H1 (cell line): ENCODE results near the gene FAM8A1. TPM values are rescaled to one million over a fixed set of nuclear protein-coding genes. Genes with fewer than 3 reads are reported as not detected.

Experiments used
- BACH1 ChIP-seq: IDR thresholded peaks from 2 replicates; pipeline ENCODE4 v1.6.1; 2012; ENCODE audit warnings: low read length, improper control_type of control experiment
- YY1 ChIP-seq: IDR thresholded peaks from 2 replicates; pipeline ENCODE4 v1.6.1; 2011; ENCODE audit warnings: low read depth, mild to moderate bottlenecking, low read length
- polyA plus RNA-seq, 7 experiments: library from polyadenylated mRNA; depleted of rRNA in 3 of 7; stranded (reverse) in 5 of 7; unstranded in 2 of 7; fragments of >200 nt in 5 of 7; fragments of 200-250 nt in 2 of 7; gene quantifications; 1 replicate in 5 of 7; 2 replicates in 1 of 7; 4 replicates in 1 of 7; pipeline versions ENCODE4 v1.2.1 to v1.2.3, GENCODE V29; 2011 to 2013; ENCODE audit warnings: missing spikeins in 2 of 7, mixed read lengths in 2 of 7
- total RNA-seq: library from RNA; stranded (reverse); fragmentation: NEBNext Ultra II Directional; extraction: Animal tissue kit (Norgen Biotek cat#: 25700); gene quantifications from 2 replicates; pipeline ENCODE4 v1.2.1, GENCODE V29; 2021

Gene FAM8A1
- total and polyA plus RNA-seq, 2 of the 8 experiments (the other 6 are each of a cell fraction or from before 2014, with no cell fraction given), result 3.4 to 9.2 TPM

- TF ChIP-seq BACH1 (no peak), YY1 (no peak)
- TF ChIP-seq, all 59 proteins: peak for 0
These were observed 44.1 kb upstream of the FAM8A1 start (continued) for GRCh38 chr6:17556014-17556413.
